Kidney (tissue), 14 donors: Measurements from ENCODE around the gene OGDH. TPM values are rescaled to one million over a fixed set of nuclear protein-coding genes. Genes with fewer than 3 reads are reported as not detected.

Source experiments
- DNase-seq, 5 donors: peaks; one replicate each; pipeline ENCODE4 v3.0.0-alpha.2; 2013 to 2020
- FAIRE-seq: peaks from 2 replicates; lab custom pipeline; 2012; peaks lifted over from hg19 to GRCh38; lab: Jason Lieb, UNC
- H3K27ac ChIP-seq, 2 donors: one replicate each; pipeline ENCODE4 v1.7.0; 2013; ENCODE audit warnings: low read depth in 2 of 2, low read length in 2 of 2, inconsistent platforms in 1 of 2
- H3K27me3 ChIP-seq: one replicate; pipeline ENCODE4 v1.7.1; 2013; ENCODE audit warnings: low read length, inconsistent platforms; ENCODE audit not compliant: control insufficient read depth, insufficient read depth
- H3K36me3 ChIP-seq, 3 donors: one replicate each; pipeline versions ENCODE4 v1.7.0 to v1.7.1; 2013; ENCODE audit warnings: low read length in 3 of 3, control low read depth in 1 of 3, inconsistent platforms in 1 of 3; ENCODE audit not compliant: insufficient read depth in 3 of 3, control insufficient read depth in 2 of 3
- H3K4me1 ChIP-seq, 3 donors: one replicate each; pipeline versions ENCODE4 v1.7.0 to v1.7.1; 2013; ENCODE audit warnings: low read length in 3 of 3, inconsistent platforms in 1 of 3, low read depth in 1 of 3; ENCODE audit not compliant: control insufficient read depth in 2 of 3, insufficient read depth in 2 of 3
- H3K4me3 ChIP-seq, 3 donors: one replicate each; pipeline versions ENCODE4 v1.7.0 to v1.8.1; 2013; ENCODE audit warnings: low read length in 3 of 3, control low read depth in 1 of 3, inconsistent platforms in 1 of 3
- H3K9ac ChIP-seq, 3 donors: one replicate each; pipeline versions ENCODE4 v1.7.0 to v1.7.1; 2013; ENCODE audit warnings: low read length in 3 of 3, control low read depth in 1 of 3, inconsistent platforms in 1 of 3
- H3K9me3 ChIP-seq, 3 donors: one replicate each; pipeline versions ENCODE4 v1.7.0 to v1.7.1; 2013; ENCODE audit warnings: low read length in 3 of 3, control low read depth in 1 of 3, inconsistent platforms in 1 of 3; ENCODE audit not compliant: control insufficient read depth in 2 of 3, insufficient read depth in 1 of 3
- CTCF ChIP-seq: IDR thresholded peaks from 3 replicates; pipeline ENCODE4 v1.5.1; 2012; ENCODE audit warnings: mild to moderate bottlenecking, moderate library complexity, borderline replicate concordance; ENCODE audit not compliant: insufficient read depth; ENCODE audit errors: extremely low read depth
- intact Hi-C: fragments of 100-400 bp; cut with DNase I; formaldehyde crosslinking; loops from one replicate; pipeline ENCODE4 v1.11.1; 2022
- polyA plus RNA-seq: library from polyadenylated mRNA; stranded (reverse); fragments of 350-450 nt; fragmentation: Illumina TruSeq; extraction: RNeasy Lipid Tissue Mini Kit (QIAGEN cat#74804); gene quantifications from one replicate; pipeline ENCODE4 v1.2.3, GENCODE V29; 2014; ENCODE audit warnings: low read depth, low replicate concordance; ENCODE audit not compliant: insufficient read depth
- total RNA-seq: library from RNA; stranded (reverse); fragmentation: NEBNext Ultra II Directional; extraction: Animal tissue kit (Norgen Biotek cat#: 25700); gene quantifications from one replicate; pipeline ENCODE4 v1.2.1, GENCODE V29; 2021
- donor health status: control.
- donor health status: control.
- donor health status: control.
- donor health status: control.
- donor health status: control.
- donor health status: DM: yes; HTN: yes; CAD: no.
- donor health status: Normal renal cell carcinoma (clear cell type).

The OGDH gene
- total and polyA plus RNA-seq, 2 donors from 2014 or later: 108 to 132 TPM

- TF ChIP-seq CTCF: no peak
- Histone ChIP-seq H3K9ac (no peak overlapping the region), H3K9me3 (no peaks in the 10 kb centered on the region), H3K36me3 (no peaks in the 10 kb centered on the region), H3K4me3 (no peak overlapping the region), H3K4me1 (peaks cover 0 to 3% (median 0%) of the 10 kb centered on the region in 3 donors), H3K27ac (no peak overlapping the region), H3K27me3 (no peaks in the 10 kb centered on the region)
- FAIRE-seq (no peak), DNase-seq (no peak)
- intact Hi-C loops: no loop called here
These were observed 1.5 kb upstream of the OGDH start for GRCh38 chr7:44604941-44605340.

- Histone ChIP-seq H3K4me1 (peaks cover 0 to 3% (median 0%) of the 10 kb centered on the region in 3 donors), H3K36me3 (no peaks in the 10 kb centered on the region), H3K9ac (peak overlapping the region; percentile 87 to 97 (median 95)), H3K27me3 (no peaks in the 10 kb centered on the region), H3K4me3 (peak overlapping the region; percentile 85 to 95 (median 93)), H3K27ac (peak overlapping the region; percentile 99 to 100), H3K9me3 (no peaks in the 10 kb centered on the region)
- intact Hi-C loops: no loop called here
- DNase-seq (no peak), FAIRE-seq (no peak)
- TF ChIP-seq CTCF: no peak
These were observed 978 bp downstream of the OGDH start for GRCh38 chr7:44607141-44608068.

- no peak overlapping the region for H3K27ac ChIP-seq
- H3K9me3 ChIP-seq: no peaks in the 10 kb centered on the region
- DNase-seq (no peak), FAIRE-seq (no peak)
- peaks cover 0 to 3% (median 0%) of the 10 kb centered on the region in 3 donors for H3K4me1 ChIP-seq
- no peak overlapping the region for H3K4me3 ChIP-seq
- H3K9ac ChIP-seq: no peak overlapping the region
- H3K27me3 ChIP-seq: no peaks in the 10 kb centered on the region
- H3K36me3 ChIP-seq: no peaks in the 10 kb centered on the region
- no peak for TF ChIP-seq CTCF
- intact Hi-C loops: no loop called here
These were observed 2.7 kb downstream of the OGDH start for GRCh38 chr7:44608916-44609648.
